PC-3 (cell line): ENCODE measurements around the gene SLC22A6. TPM values are rescaled to one million over a fixed set of nuclear protein-coding genes. Genes with fewer than 3 reads are reported as not detected.

Experiments
- ATAC-seq: fragments of 200-7000 bp; cut with Tn5 transposase; 2 replicates; pipeline ENCODE4 v1.9.1; 2020; ENCODE audit warnings: mild to moderate bottlenecking, moderate library complexity
- BruUV-seq: library from RNA; stranded (reverse); fragments of 400-500 nt; replicated peaks from 2 replicates; lab custom pipeline; 2021; lab: Mats Ljungman, UMichigan
- CTCF ChIA-PET: fragments of 300-600 bp; sonication (Branson Sonifier 250); formaldehyde crosslinking; loops from one replicate; lab custom pipeline; 2022; ENCODE audit warnings: antibody characterized with exemption; lab: Charles Lee
- POLR2A ChIA-PET: fragments of 300-600 bp; sonication (Branson Sonifier 250); formaldehyde crosslinking; loops from one replicate; lab custom pipeline; 2022; ENCODE audit warnings: antibody characterized with exemption; ENCODE audit not compliant: unreplicated experiment; lab: Charles Lee
- DNase-seq: peaks from one replicate; pipeline ENCODE4 v3.0.0-alpha.2; 2015
- H2AFZ ChIP-seq: fragments of 300-600 bp; sonication (generic); 2 replicates; pipeline ENCODE4 v1.6.0; 2016; ENCODE audit warnings: antibody characterized with exemption, low read length
- H3F3A ChIP-seq: fragments of 300-600 bp; sonication (generic); one replicate; pipeline ENCODE4 v1.6.0; 2017; ENCODE audit warnings: antibody characterized with exemption, low read length, control low read depth, mild to moderate bottlenecking; ENCODE audit not compliant: unreplicated experiment
- H3K27ac ChIP-seq: fragments of 300-600 bp; sonication (generic); 2 replicates; pipeline ENCODE4 v1.5.1; 2016; ENCODE audit warnings: mild to moderate bottlenecking, low read length
- H3K27me3 ChIP-seq: fragments of 300-600 bp; sonication (generic); 2 replicates; pipeline ENCODE4 v1.6.1; 2016; ENCODE audit warnings: low read length, mixed read lengths
- H3K36me3 ChIP-seq: fragments of 300-600 bp; sonication (generic); 2 replicates; pipeline ENCODE4 v1.6.1; 2016; ENCODE audit warnings: low read depth, mixed run types, low read length, mixed read lengths
- H3K4me1 ChIP-seq: fragments of 300-600 bp; sonication (generic); 2 replicates; pipeline ENCODE4 v1.5.1; 2016; ENCODE audit warnings: low read length; ENCODE audit not compliant: insufficient read depth
- H3K4me2 ChIP-seq: fragments of 300-600 bp; sonication (generic); 2 replicates; pipeline ENCODE4 v1.6.0; 2016; ENCODE audit warnings: low read length
- H3K4me3 ChIP-seq: fragments of 300-600 bp; sonication (generic); 2 replicates; pipeline ENCODE4 v1.5.1; 2016; ENCODE audit warnings: mild to moderate bottlenecking, low read length, mixed read lengths
- H3K79me2 ChIP-seq: fragments of 300-600 bp; sonication (generic); 2 replicates; pipeline ENCODE4 v1.6.1; 2017; ENCODE audit warnings: low read length, mixed read lengths
- H3K9ac ChIP-seq: fragments of 300-600 bp; sonication (generic); 2 replicates; pipeline ENCODE4 v1.6.0; 2016; ENCODE audit warnings: mild to moderate bottlenecking, low read length
- H3K9me2 ChIP-seq: fragments of 300-600 bp; sonication (generic); replicated peaks from 2 replicates; pipeline ENCODE4 v1.6.1; 2016; ENCODE audit warnings: mixed run types, low read length, mixed read lengths
- H3K9me3 ChIP-seq: fragments of 300-600 bp; sonication (generic); 2 replicates; pipeline ENCODE4 v1.6.1; 2016; ENCODE audit warnings: low read length, mixed read lengths
- H4K20me1 ChIP-seq: fragments of 300-600 bp; sonication (generic); 2 replicates; pipeline ENCODE4 v1.6.1; 2016; ENCODE audit warnings: low read length, mixed read lengths
- CTCF ChIP-seq: fragments of 300-600 bp; sonication (generic); conservative IDR thresholded peaks from 2 replicates; pipeline ENCODE4 v1.5.1; 2017; ENCODE audit warnings: antibody characterized with exemption, low read depth, mild to moderate bottlenecking, low read length
- EZH2 ChIP-seq: fragments of 300-600 bp; sonication (generic); IDR thresholded peaks from one replicate; pipeline ENCODE4 v1.6.1; 2017; ENCODE audit warnings: antibody characterized with exemption, mild to moderate bottlenecking, low read length; ENCODE audit not compliant: unreplicated experiment
- EZH2phosphoT487 ChIP-seq: fragments of 300-600 bp; sonication (generic); IDR thresholded peaks from 2 replicates; pipeline ENCODE4 v1.6.1; 2018; ENCODE audit warnings: mild to moderate bottlenecking, antibody characterized with exemption, low read length, borderline replicate concordance
- intact Hi-C: fragments of 100-400 bp; cut with micrococcal nuclease; formaldehyde crosslinking; loops from 2 replicates; pipeline ENCODE4 v1.9.0; 2023
- total RNA-seq: library from RNA; depleted of rRNA; stranded (reverse); fragments of >200 nt; gene quantifications from 2 replicates; pipeline ENCODE4 v1.2.3, GENCODE V29; 2014

SLC22A6 gene
- total RNA-seq, 1 experiment from 2014 or later, result not detected

- Histone ChIP-seq H3K9me3 (no peaks in the 10 kb centered on the region), H3K4me2 (no peak overlapping the region), H3K27me3 (peaks cover 11% of the 10 kb centered on the region), H3K4me1 (no peaks in the 10 kb centered on the region), H3K9ac (no peak overlapping the region), H3K4me3 (no peak overlapping the region), H3K9me2 (no peaks in the 10 kb centered on the region), H3K27ac (no peak overlapping the region), H3K79me2 (no peaks in the 10 kb centered on the region), H2AFZ (no peak overlapping the region), H3F3A (no peaks in the 10 kb centered on the region), H3K36me3 (no peaks in the 10 kb centered on the region), H4K20me1 (no peaks in the 10 kb centered on the region)
- ATAC-seq, result no peak
- ChIA-PET POLR2A (no interaction called here), CTCF (no interaction called here)
- BruUV-seq, result no TSS peak
- intact Hi-C loops, result no loop called here
- no peak for DNase-seq
- TF ChIP-seq EZH2phosphoT487 (no peak), EZH2 (no peak), CTCF (no peak)
Measured at GRCh38 chr11:62934496-62934785, 50.3 kb downstream of the SLC22A6 start.

- H3K79me2 ChIP-seq, result no peaks in the 10 kb centered on the region
- no peaks in the 10 kb centered on the region for H3K4me1 ChIP-seq
- H3K9me3 ChIP-seq, result no peaks in the 10 kb centered on the region
- ChIA-PET CTCF (no interaction called here), POLR2A (no interaction called here)
- intact Hi-C loops, result no loop called here
- H3K9ac ChIP-seq, result no peak overlapping the region
- no peaks in the 10 kb centered on the region for H3F3A ChIP-seq
- TF ChIP-seq EZH2, result no peak
- no peak for TF ChIP-seq EZH2phosphoT487
- TF ChIP-seq CTCF, result no peak
- no peaks in the 10 kb centered on the region for H3K36me3 ChIP-seq
- no peaks in the 10 kb centered on the region for H3K9me2 ChIP-seq
- BruUV-seq, result no TSS peak
- H3K4me2 ChIP-seq, result no peak overlapping the region
- H3K27me3 ChIP-seq, result peaks cover 7% of the 10 kb centered on the region
- H3K4me3 ChIP-seq, result no peak overlapping the region
- DNase-seq (no peak), ATAC-seq (no peak)
- no peaks in the 10 kb centered on the region for H4K20me1 ChIP-seq
- H3K27ac ChIP-seq, result no peak overlapping the region
- no peak overlapping the region for H2AFZ ChIP-seq
Measured at GRCh38 chr11:62933750-62934495, 50.8 kb downstream of the SLC22A6 start.

GRCh38 chr11:62933285-62933684 is 51.5 kb downstream of the SLC22A6 start:
- TF ChIP-seq CTCF, result no peak
- TF ChIP-seq EZH2phosphoT487, result no peak
- no peak for TF ChIP-seq EZH2
- Histone ChIP-seq H3F3A (no peaks in the 10 kb centered on the region), H3K27me3 (peaks cover 8% of the 10 kb centered on the region; the same call in 1 of the 2 replicates), H3K9me2 (no peaks in the 10 kb centered on the region), H3K27ac (no peak overlapping the region), H4K20me1 (no peaks in the 10 kb centered on the region), H3K4me1 (no peaks in the 10 kb centered on the region), H3K9ac (no peak overlapping the region), H3K4me3 (no peak overlapping the region), H3K79me2 (no peaks in the 10 kb centered on the region), H3K9me3 (no peaks in the 10 kb centered on the region), H3K4me2 (no peak overlapping the region), H2AFZ (no peak overlapping the region), H3K36me3 (no peaks in the 10 kb centered on the region)
- CTCF ChIA-PET, result no interaction called here
- ATAC-seq, result no peak
- no peak for DNase-seq
- no TSS peak for BruUV-seq
- intact Hi-C loops, result no loop called here
- POLR2A ChIA-PET, result no interaction called here
